HepG2 (cell line): ENCODE data around the gene LRRC42. TPM values are rescaled to one million over a fixed set of nuclear protein-coding genes. Genes with fewer than 3 reads are reported as not detected.
A peak's percentile ranks its signal among the peaks of the same experiment; 100 is the strongest.

Experiments used
- ETV5 ChIP-seq: IDR thresholded peaks from 2 replicates; pipeline ENCODE4 v1.6.1; 2018; ENCODE audit warnings: missing biosample characterization, missing genetic modification reagents, inconsistent platforms, borderline replicate concordance
- FOXO1 ChIP-seq: sonication (generic); formaldehyde crosslinking; IDR thresholded peaks from 2 replicates; pipeline ENCODE4 v1.4.0; 2020; ENCODE audit warnings: missing genetic modification reagents
- GATAD1 ChIP-seq: IDR thresholded peaks from 2 replicates; pipeline ENCODE4 v1.6.1; 2016; ENCODE audit warnings: missing genetic modification reagents, missing compliant biosample characterization
- HDAC2 ChIP-seq: sonication (generic); formaldehyde crosslinking; IDR thresholded peaks from 2 replicates; pipeline ENCODE4 v1.4.0; 2020; ENCODE audit warnings: missing genetic modification reagents
- HOXA7 ChIP-seq: sonication (generic); formaldehyde crosslinking; IDR thresholded peaks from 2 replicates; pipeline ENCODE4 v1.8.1; 2022; ENCODE audit warnings: mild to moderate bottlenecking, missing genetic modification reagents, moderate library complexity
- KAT8 ChIP-seq: IDR thresholded peaks from 2 replicates; pipeline ENCODE4 v1.6.1; 2016; ENCODE audit warnings: missing genetic modification reagents, missing compliant biosample characterization
- KLF11 ChIP-seq: IDR thresholded peaks from 2 replicates; pipeline ENCODE4 v1.6.1; 2016; ENCODE audit warnings: missing compliant biosample characterization
- KMT2B ChIP-seq: IDR thresholded peaks from 2 replicates; pipeline ENCODE4 v1.6.1; 2016; ENCODE audit warnings: missing genetic modification reagents, missing compliant biosample characterization
- PITX1 ChIP-seq: sonication (generic); formaldehyde crosslinking; IDR thresholded peaks from 2 replicates; pipeline ENCODE4 v1.5.1; 2020; ENCODE audit warnings: mild to moderate bottlenecking, missing genetic modification reagents
- RAD21 ChIP-seq: fragments of 450-650 bp; formaldehyde crosslinking; IDR thresholded peaks from 2 replicates; pipeline ENCODE4 v1.5.0; 2020; ENCODE audit warnings: mild to moderate bottlenecking
- RCOR2 ChIP-seq: IDR thresholded peaks from 2 replicates; pipeline ENCODE4 v1.6.1; 2016; ENCODE audit warnings: missing biosample characterization, missing genetic modification reagents
- SALL1 ChIP-seq: sonication (generic); formaldehyde crosslinking; IDR thresholded peaks from 2 replicates; pipeline ENCODE4 v1.8.0; 2022; ENCODE audit warnings: mild to moderate bottlenecking, missing genetic modification reagents
- SMAD1 ChIP-seq: sonication (generic); formaldehyde crosslinking; IDR thresholded peaks from 2 replicates; pipeline ENCODE4 v1.4.0; 2020; ENCODE audit warnings: missing genetic modification reagents, low read depth, mild to moderate bottlenecking, borderline replicate concordance
- SNAI1 ChIP-seq: sonication (generic); formaldehyde crosslinking; IDR thresholded peaks from 2 replicates; pipeline ENCODE4 v1.5.0; 2020; ENCODE audit warnings: mild to moderate bottlenecking, missing genetic modification reagents, borderline replicate concordance
- SOX13 ChIP-seq, 3 experiments: fragments of 450-650 bp in 1 of 3; sonication (generic) in 1 of 3; formaldehyde crosslinking in 1 of 3; IDR thresholded peaks in 2 of 3; conservative IDR thresholded peaks in 1 of 3; 2 replicates each; pipeline versions ENCODE4 v1.5.0 to v1.6.1; 2016 to 2020; ENCODE audit warnings: antibody characterized with exemption in 1 of 3, mild to moderate bottlenecking in 1 of 3, missing compliant biosample characterization in 1 of 3, missing genetic modification reagents in 1 of 3, moderate library complexity in 1 of 3
- SRSF4 ChIP-seq: fragments of 200-400 bp; formaldehyde crosslinking; IDR thresholded peaks from one replicate; pipeline ENCODE4 v1.6.1; 2018; ENCODE audit warnings: mild to moderate bottlenecking, low read depth, low read length, moderate library complexity; ENCODE audit not compliant: poor library complexity, severe bottlenecking
- STAG1 ChIP-seq: sonication (generic); formaldehyde crosslinking; IDR thresholded peaks from 2 replicates; pipeline ENCODE4 v1.4.0; 2020; ENCODE audit warnings: missing genetic modification reagents
- TBX2 ChIP-seq: sonication (generic); formaldehyde crosslinking; IDR thresholded peaks from 2 replicates; pipeline ENCODE4 v1.5.0; 2020; ENCODE audit warnings: missing genetic modification reagents, mild to moderate bottlenecking, borderline replicate concordance
- THAP11 ChIP-seq: IDR thresholded peaks from 2 replicates; pipeline ENCODE4 v1.6.1; 2016; ENCODE audit warnings: missing biosample characterization, missing genetic modification reagents
- ZNF235 ChIP-seq: sonication (generic); formaldehyde crosslinking; IDR thresholded peaks from 2 replicates; pipeline ENCODE4 v1.8.1; 2023; ENCODE audit warnings: mild to moderate bottlenecking, missing genetic modification reagents, borderline replicate concordance
- ZNF263 ChIP-seq: sonication (generic); formaldehyde crosslinking; IDR thresholded peaks from 2 replicates; pipeline ENCODE4 v1.4.0; 2020; ENCODE audit warnings: missing genetic modification reagents
- ZNF350 ChIP-seq: sonication (generic); formaldehyde crosslinking; IDR thresholded peaks from 2 replicates; pipeline ENCODE4 v1.4.0; 2020; ENCODE audit warnings: mild to moderate bottlenecking, low read depth, missing genetic modification reagents, borderline replicate concordance
- ZNF614 ChIP-seq: IDR thresholded peaks from 2 replicates; pipeline ENCODE4 v1.6.1; 2018; ENCODE audit warnings: missing biosample characterization, missing genetic modification reagents, inconsistent platforms, borderline replicate concordance
- polyA plus RNA-seq, 8 experiments: library from polyadenylated mRNA; depleted of rRNA in 3 of 8; stranded (reverse) in 7 of 8; unstranded in 1 of 8; fragments of >200 nt; fragmentation: Illumina TruSeq in 4 of 8; extraction: Trizol in 4 of 8; gene quantifications; 2 replicates each; pipeline versions ENCODE4 v1.2.1 to v1.2.3, GENCODE V29; 2011 to 2016; ENCODE audit warnings: low read depth in 4 of 8, missing spikeins in 1 of 8, mixed read lengths in 1 of 8; ENCODE audit not compliant: insufficient read depth in 1 of 8
- total RNA-seq, 5 experiments: library from RNA; depleted of rRNA; stranded (reverse); fragments of >200 nt; fragmentation: Illumina TruSeq; extraction: Trizol; gene quantifications; 2 replicates each; pipeline ENCODE4 v1.2.3, GENCODE V29; 2016; ENCODE audit warnings: low read depth in 1 of 5
- TF ChIP-seq, protein P1 (sequence below): sonication (generic); formaldehyde crosslinking; IDR thresholded peaks from 2 replicates; pipeline ENCODE4; 2020; ENCODE audit warnings: missing genetic modification reagents, mild to moderate bottlenecking, borderline replicate concordance
- TF ChIP-seq, protein P2 (sequence below), 2 experiments: sonication (generic) in 1 of 2; formaldehyde crosslinking in 1 of 2; IDR thresholded peaks; 2 replicates each; pipeline versions ENCODE4 v1.4.0 to v1.6.1; 2018 to 2020; ENCODE audit warnings: missing genetic modification reagents in 2 of 2, borderline replicate concordance in 1 of 2, low read depth in 1 of 2, mild to moderate bottlenecking in 1 of 2, missing biosample characterization in 1 of 2

The LRRC42 gene
- total and polyA plus RNA-seq, 2 of the 13 experiments (the other 11 are each of a cell fraction or from before 2014, with no cell fraction given) = 30.6 to 43.6 TPM

DNA sequence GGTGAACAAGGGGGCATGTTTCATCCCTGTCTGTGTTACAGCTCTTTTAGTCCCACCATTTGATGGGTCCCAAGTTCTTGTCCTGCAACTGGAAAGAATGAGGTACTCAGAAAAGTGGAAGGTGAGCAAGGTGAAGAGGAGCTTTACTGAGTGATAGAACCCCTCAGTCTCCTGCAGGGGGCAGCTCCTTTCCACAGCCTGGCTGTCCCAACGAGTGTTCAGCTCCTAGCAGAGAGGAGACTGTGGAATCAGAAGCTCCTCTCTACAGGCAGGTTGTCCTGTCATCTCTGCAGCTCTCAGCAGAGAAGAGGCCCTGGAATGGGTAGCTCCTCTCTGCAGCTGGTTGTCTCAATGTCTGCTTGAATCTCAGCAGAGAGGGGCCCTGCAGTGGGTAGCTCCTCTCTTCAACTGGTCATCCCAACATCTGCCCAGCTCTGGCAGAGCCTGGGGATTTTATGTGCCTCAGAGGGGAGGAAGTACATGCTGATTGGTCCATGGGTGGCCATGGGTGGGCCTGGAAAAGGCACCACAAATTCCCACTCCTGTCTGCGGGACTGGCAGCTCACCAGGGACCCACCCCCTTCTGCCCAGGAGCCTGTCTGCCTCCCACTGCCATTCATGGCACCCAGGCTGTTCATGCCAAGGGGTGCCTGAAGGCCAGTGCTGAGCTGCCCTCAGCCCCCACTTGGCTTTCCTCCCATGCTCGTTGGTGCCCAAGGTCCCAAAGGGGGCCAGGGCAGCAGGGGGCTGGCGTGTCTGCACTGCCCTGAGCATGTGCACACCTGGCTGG is 46.1 kb downstream of the LRRC42 start (continued):
- peak; percentile 87 for TF ChIP-seq RAD21
- TF ChIP-seq SOX13 (IDR thresholded peaks at IDR 0.05) = no peak
- TF ChIP-seq SOX13 (CRISPR knock-in tag; conservative IDR thresholded peaks at IDR 0.05 in 1 of 2, IDR thresholded peaks at IDR 0.05 in 1 of 2) = peak in 1 of 2 experiments; percentile 2; a peak in 1 of 4 replicates
- peak; percentile 75; the same call in 1 of the 2 replicates for TF ChIP-seq SMAD1 (CRISPR knock-in tag)
- peak; percentile 57; the same call in 1 of the 2 replicates for TF ChIP-seq THAP11
- 0 out of 2 replicates have a peak, but pooled peaks have one; percentile 31 for TF ChIP-seq TBX2 (CRISPR knock-in tag)
- no peak for TF ChIP-seq FOXO1
- TF ChIP-seq KMT2B (CRISPR knock-in tag) = 0 out of 2 replicates have a peak, but pooled peaks have one; percentile 23
- TF ChIP-seq, protein P1, sequence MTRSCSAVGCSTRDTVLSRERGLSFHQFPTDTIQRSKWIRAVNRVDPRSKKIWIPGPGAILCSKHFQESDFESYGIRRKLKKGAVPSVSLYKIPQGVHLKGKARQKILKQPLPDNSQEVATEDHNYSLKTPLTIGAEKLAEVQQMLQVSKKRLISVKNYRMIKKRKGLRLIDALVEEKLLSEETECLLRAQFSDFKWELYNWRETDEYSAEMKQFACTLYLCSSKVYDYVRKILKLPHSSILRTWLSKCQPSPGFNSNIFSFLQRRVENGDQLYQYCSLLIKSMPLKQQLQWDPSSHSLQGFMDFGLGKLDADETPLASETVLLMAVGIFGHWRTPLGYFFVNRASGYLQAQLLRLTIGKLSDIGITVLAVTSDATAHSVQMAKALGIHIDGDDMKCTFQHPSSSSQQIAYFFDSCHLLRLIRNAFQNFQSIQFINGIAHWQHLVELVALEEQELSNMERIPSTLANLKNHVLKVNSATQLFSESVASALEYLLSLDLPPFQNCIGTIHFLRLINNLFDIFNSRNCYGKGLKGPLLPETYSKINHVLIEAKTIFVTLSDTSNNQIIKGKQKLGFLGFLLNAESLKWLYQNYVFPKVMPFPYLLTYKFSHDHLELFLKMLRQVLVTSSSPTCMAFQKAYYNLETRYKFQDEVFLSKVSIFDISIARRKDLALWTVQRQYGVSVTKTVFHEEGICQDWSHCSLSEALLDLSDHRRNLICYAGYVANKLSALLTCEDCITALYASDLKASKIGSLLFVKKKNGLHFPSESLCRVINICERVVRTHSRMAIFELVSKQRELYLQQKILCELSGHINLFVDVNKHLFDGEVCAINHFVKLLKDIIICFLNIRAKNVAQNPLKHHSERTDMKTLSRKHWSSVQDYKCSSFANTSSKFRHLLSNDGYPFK = no peak
- no peak for TF ChIP-seq SNAI1 (CRISPR knock-in tag)
- TF ChIP-seq HOXA7 (CRISPR knock-in tag) = no peak
- peak; percentile 91 for TF ChIP-seq STAG1 (CRISPR knock-in tag)
- peak; percentile 40; the same call in 1 of the 2 replicates for TF ChIP-seq GATAD1 (CRISPR knock-in tag)
- 0 out of 2 replicates have a peak, but pooled peaks have one; percentile 40 for TF ChIP-seq ZNF350 (CRISPR knock-in tag)
- TF ChIP-seq SALL1 = peak; percentile 33
- 0 out of 2 replicates have a peak, but pooled peaks have one; percentile 14 for TF ChIP-seq ETV5 (CRISPR knock-in tag)
- 0 out of 2 replicates have a peak, but pooled peaks have one; percentile 29 for TF ChIP-seq PITX1
- TF ChIP-seq, protein P2, sequence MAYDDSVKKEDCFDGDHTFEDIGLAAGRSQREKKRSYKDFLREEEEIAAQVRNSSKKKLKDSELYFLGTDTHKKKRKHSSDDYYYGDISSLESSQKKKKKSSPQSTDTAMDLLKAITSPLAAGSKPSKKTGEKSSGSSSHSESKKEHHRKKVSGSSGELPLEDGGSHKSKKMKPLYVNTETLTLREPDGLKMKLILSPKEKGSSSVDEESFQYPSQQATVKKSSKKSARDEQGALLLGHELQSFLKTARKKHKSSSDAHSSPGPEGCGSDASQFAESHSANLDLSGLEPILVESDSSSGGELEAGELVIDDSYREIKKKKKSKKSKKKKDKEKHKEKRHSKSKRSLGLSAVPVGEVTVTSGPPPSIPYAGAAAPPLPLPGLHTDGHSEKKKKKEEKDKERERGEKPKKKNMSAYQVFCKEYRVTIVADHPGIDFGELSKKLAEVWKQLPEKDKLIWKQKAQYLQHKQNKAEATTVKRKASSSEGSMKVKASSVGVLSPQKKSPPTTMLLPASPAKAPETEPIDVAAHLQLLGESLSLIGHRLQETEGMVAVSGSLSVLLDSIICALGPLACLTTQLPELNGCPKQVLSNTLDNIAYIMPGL (CRISPR knock-in tag; IDR thresholded peaks at IDR 0.05; ENCODE audit: borderline replicate concordance in 1 of 2, low read depth in 1 of 2) = 0 out of 4 replicates have a peak, but pooled peaks of 1 of the 2 experiments have one; percentile 56
- TF ChIP-seq RCOR2 (CRISPR knock-in tag) = no peak
- no peak for TF ChIP-seq KLF11 (CRISPR knock-in tag)
- peak; percentile 50 for TF ChIP-seq KAT8 (CRISPR knock-in tag)
- TF ChIP-seq ZNF614 (CRISPR knock-in tag) = no peak
- no peak for TF ChIP-seq SRSF4
- no peak for TF ChIP-seq ZNF235 (CRISPR knock-in tag)
- 0 out of 2 replicates have a peak, but pooled peaks have one; percentile 24 for TF ChIP-seq ZNF263
- 0 out of 2 replicates have a peak, but pooled peaks have one; percentile 8 for TF ChIP-seq HDAC2 (CRISPR knock-in tag)
